HG03060 (cell line): Measurements from ENCODE around the gene TMEM217.
"Not testable (repeated sequence)": the region's sequence is repeated elsewhere in the genome, so short reads cannot be mapped to it uniquely, and the experiment has no call there.

Experiments used
- ATAC-seq: cut with Tn5 transposase; IDR thresholded peaks from one replicate; pipeline ENCODE4 v1.9.1; 2021; ENCODE audit warnings: low read depth, moderate number of reproducible peaks; ENCODE audit not compliant: unreplicated experiment

The TMEM217 gene

GRCh38 chr6:37218511-37218910 lies 39.4 kb downstream of the TMEM217 start:
- no peak for ATAC-seq

- ATAC-seq, result no peak
These were observed 39.9 kb downstream of the TMEM217 start for GRCh38 chr6:37218061-37218460.

DNA sequence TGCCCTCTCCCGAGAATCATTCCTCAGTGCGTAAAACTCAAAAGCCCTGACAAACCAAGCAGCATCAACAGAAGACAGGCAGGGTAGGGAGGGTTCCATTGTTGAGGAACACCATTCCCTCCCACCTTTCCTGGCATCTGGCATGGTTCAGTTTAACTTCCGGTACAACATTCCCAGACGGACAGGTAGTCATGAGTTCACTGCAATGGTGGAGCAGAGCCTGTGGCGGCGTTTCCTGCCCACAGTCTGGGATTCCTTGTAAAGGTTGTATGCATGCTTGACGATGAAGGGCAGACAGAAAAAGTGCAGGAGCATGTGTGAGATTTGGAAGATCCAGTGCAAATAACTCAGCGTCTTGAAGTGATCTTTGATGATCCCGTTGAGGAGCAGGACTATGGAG lies 45.7 kb downstream of the TMEM217 start:
- ATAC-seq, result no peak

DNA sequence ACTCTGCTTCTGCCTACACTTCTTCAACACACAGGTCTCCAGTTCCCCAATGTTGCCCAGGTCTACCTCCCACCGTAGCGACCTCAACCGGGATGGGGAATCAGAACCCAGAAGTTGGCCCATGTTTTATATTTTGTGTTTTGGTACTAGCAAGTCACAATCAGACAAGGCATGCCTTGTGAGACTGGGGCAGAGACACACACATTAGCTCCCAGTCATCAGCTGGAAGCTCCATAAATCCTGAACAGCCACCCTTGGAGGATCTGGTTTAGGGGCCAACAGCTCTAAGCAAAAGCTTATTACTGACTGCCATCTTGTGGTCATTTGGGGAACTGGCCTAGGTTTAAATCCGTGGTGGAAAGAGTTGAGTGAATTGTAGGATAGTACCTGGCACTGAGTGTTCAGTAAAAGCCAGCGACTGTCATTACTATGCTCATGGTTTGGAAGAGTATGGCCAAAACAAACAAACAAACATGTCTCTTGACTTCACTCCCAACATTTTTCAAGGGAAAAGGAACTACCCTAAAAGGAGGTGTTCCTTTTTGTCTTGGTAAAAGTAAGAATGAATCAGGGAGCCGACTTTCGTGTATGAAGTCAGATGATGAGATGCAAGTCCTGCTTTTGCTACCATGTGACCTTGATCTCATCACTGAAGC lies 47.5 kb downstream of the TMEM217 start:
- ATAC-seq, result no peak

DNA sequence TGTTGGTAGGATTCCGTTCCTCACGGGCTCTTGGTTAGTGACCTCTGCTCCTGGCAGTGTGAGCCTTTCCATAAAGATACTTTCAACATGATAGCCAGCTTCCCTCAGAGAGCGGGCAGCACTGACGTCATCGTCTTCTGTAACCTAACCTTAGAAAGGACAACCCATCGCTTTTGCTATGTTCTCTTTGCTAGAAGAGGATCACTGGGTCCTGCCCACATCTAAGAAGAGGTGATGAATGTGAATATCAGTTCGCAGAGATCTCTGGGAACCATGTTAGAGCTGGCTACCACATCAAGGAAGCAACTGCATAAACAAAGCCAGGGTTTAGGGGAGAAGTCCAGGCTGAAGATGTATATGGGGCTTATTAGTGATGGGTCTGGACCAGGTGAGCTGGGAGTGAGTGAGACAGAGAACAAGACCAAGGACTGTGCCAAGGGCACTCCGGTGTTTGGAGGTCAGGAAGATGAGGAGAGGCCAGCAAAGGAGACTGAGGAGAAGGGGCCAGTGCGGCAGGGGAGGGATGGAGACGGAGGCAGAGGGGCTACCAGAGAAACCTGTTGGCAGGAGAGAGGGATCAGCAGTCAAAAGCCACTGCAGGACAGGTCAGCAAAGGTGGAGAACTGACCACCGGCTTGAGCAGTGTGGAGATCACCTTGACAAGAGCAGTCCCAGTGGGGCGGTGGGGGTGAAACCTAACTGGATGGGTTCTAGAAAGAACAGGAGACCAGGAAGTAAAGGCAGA lies 48.3 kb downstream of the TMEM217 start:
- no peak for ATAC-seq

DNA sequence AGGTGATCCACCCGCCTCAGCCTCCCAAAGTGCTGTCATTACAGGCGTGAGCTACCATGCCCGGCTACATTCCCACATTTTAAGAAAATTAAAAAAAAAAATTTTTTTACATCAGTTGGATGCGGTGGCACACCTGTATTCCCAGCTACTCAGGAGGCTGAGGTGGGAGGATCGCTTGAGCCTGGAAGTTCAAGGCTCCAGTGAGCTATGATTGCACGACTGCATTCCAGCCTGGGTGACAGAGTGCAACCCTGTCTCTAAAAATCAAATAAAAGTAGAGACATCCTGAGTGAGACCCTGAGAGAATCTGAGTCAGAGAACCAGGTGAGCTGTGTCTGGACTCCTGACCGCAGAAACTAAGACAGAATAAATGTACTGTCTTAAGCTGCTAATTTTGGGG lies 49.2 kb downstream of the TMEM217 start:
- ATAC-seq, result no peak

- ATAC-seq, result no peak
These were observed 50.0 kb downstream of the TMEM217 start for GRCh38 chr6:37207903-37208456.

- no peak for ATAC-seq
These were observed 51.3 kb downstream of the TMEM217 start for GRCh38 chr6:37206622-37207021.

GRCh38 chr6:37205997-37206340 lies 52.0 kb downstream of the TMEM217 start:
- ATAC-seq, result no peak

DNA sequence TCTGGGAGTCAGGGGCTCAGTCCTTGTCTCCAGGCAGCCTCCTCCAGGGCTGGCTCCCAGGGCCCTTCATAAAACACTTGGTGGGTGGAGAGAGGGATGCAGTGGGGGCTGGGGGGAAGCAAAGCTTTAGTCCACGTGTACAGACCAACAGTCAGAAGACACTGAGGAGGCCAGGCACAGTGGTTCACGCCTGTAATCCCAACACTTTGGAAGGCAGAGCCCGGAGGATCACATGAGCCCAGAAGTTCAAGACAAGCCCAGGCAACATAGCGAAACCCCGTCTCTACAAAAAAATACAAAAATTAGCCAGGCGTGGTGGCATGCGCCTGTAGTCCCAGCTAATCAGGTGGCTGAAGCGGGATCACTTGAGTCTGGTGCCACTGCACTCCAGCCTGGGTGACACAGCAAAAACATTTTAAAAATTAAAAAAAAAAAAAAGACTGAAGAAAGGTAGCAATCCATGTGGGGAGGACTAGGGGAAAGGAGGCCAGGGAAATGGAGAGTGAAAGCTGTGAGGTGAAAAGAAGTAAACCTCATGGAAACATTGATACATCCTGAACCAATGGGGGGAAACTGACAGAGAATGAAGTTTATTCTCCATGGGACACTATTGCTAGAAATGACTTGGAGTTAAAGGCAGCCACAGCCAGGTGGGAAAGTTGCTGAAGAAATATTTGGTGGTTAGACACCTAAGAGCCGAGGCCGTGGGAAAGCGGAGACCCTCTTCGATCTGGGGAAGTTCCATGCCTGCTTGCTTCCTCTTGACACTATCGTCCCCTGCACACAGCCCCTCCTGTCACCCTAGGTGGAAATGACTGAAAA lies 52.6 kb downstream of the TMEM217 start:
- no peak for ATAC-seq

- no peak for ATAC-seq
These were observed 53.8 kb downstream of the TMEM217 start for GRCh38 chr6:37204014-37204751.

GRCh38 chr6:37202788-37203491 lies 55.0 kb downstream of the TMEM217 start:
- no peak for ATAC-seq

DNA sequence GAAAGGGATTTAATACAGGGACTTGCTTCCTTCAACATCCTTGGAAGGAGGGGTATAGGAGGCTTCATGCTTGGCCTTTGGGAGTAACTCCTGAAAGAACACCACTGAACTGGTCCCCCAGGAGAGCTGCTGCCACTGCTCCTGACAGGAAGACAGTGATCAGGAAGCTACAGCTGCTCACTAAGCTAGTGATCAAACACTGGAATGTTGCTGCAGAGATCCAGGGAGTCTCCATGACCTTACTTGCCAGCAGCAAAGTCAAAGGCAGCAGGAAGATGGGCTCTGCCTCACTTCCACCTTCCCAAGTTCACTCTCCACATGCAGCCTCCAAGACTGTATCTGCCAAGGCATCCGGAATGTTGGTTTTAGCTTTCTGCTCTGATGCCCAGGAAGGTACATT lies 56.2 kb downstream of the TMEM217 start:
- no peak for ATAC-seq

- ATAC-seq, result no peak
These were observed 57.9 kb downstream of the TMEM217 start for GRCh38 chr6:37200085-37200484.

DNA sequence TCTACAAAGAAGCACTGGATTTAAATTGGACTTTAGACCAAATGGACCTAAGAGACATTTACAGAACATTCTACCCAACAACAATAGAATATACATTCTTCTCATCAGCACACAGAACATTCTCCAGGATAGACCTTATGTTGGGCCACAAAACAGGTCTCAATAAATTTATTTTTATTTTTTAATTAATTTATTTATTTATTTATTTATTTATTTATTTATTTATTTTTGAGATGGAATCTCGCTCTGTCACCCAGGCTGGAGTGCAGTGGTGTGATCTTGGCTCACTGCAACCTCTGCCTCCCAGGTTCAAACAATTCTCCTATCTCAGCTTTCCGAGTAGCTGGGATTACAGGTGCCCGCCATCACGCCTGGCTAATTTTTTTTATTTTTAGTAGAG lies 61.5 kb downstream of the TMEM217 start:
- not testable (repeated sequence) for ATAC-seq

DNA sequence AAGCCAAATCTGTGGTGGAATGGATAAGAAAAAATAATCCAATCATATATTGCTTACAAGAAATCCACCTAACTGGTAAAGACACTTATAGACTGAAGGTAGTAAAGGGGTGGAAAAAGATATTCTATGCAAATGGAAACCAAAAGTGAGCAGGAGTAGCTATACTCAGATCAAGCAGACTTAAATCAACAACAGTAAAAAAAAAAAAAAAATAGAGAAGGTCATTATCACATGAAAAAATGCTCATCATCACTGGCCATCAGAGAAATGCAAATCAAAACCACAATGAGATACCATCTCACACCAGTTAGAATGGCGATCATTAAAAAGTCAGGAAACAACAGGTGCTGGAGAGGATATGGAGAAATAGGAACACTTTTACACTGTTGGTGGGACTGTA lies 63.1 kb downstream of the TMEM217 start:
- ATAC-seq, result not testable (repeated sequence)

DNA sequence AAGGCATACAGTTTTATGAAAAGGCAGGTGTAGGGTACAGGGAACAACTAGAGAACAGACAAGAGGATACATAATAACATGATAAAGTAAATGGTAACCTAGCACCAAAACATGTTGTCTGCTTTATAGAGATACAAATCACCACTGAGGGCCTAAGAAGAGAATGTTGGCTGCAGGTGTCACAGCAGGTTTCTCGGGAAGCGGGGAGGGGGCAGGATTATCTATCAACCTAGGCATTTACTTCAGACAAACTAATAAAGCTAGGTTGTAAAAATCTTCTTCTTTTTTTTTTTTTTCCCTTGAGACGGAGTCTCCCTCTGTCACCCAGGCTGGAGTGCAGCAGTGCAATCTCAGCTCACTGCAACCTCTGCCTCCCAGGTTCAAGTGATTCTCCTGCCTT lies 65.3 kb downstream of the TMEM217 start:
- no peak for ATAC-seq

GRCh38 chr6:37190159-37190535 lies 67.8 kb downstream of the TMEM217 start:
- no peak for ATAC-seq

DNA sequence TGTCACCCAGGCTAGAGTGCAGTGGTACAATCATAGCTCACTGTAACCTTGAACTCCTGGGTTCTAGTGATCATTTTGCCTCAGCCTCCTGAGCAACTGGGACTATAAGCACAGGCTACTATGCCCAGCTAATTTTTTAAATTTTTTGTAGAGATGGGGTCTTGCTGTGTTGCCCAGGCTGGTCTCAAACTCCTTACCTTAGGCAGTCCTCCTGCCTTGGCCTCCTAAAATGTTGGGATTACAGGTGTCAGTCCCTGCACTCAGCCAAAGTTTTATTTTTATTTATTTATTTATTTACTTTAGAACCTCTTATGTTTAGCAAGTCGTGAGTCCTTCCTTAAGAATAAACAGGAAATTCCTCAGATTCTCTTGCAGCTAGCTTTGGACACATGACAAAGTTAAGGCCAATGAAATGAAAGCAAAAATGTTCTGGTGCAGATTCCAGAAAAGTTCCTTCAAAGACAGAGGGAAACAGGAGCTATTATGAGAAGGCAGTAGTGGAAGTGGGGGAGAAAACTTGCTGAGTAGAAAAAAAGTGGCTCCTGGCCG lies 68.9 kb downstream of the TMEM217 start:
- no peak for ATAC-seq
